ACC112 (cell line): Measurements from ENCODE around the gene ABCC11.
A peak's percentile ranks its signal among the peaks of the same experiment; 100 is the strongest.
"Not testable (repeated sequence)": the region's sequence is repeated elsewhere in the genome, so short reads cannot be mapped to it uniquely, and the experiment has no call there.

Source experiments
- H2AFZ ChIP-seq: fragments of 200-600 bp; sonication (generic); one replicate; pipeline ENCODE4 v1.6.0; 2017; ENCODE audit warnings: antibody characterized with exemption, low read length; ENCODE audit not compliant: unreplicated experiment
- H3K27ac ChIP-seq: fragments of 200-600 bp; sonication (generic); 2 replicates; pipeline ENCODE4 v1.5.1; 2014; ENCODE audit warnings: low read depth, mild to moderate bottlenecking, antibody characterized with exemption, low read length, moderate library complexity
- H3K27me3 ChIP-seq: fragments of 200-600 bp; sonication (generic); 2 replicates; pipeline ENCODE4 v1.6.1; 2014; ENCODE audit warnings: mild to moderate bottlenecking, antibody characterized with exemption, low read length, moderate library complexity, mixed read lengths; ENCODE audit not compliant: insufficient read depth
- H3K36me3 ChIP-seq: fragments of 200-600 bp; sonication (generic); 2 replicates; pipeline ENCODE4 v1.6.1; 2016; ENCODE audit warnings: mild to moderate bottlenecking, antibody characterized with exemption, low read length, moderate library complexity, mixed read lengths; ENCODE audit not compliant: insufficient read depth
- H3K4me1 ChIP-seq: fragments of 200-600 bp; sonication (generic); one replicate; pipeline ENCODE4 v1.6.1; 2016; ENCODE audit warnings: low read length, mixed read lengths; ENCODE audit not compliant: insufficient read depth, unreplicated experiment, control insufficient read depth
- H3K4me3 ChIP-seq: fragments of 200-600 bp; sonication (generic); 2 replicates; pipeline ENCODE4 v1.5.1; 2014; ENCODE audit warnings: mild to moderate bottlenecking, low read depth, low read length
- H3K79me2 ChIP-seq: fragments of 200-600 bp; sonication (generic); one replicate; pipeline ENCODE4 v1.6.0; 2016; ENCODE audit warnings: low read length; ENCODE audit not compliant: control insufficient read depth, unreplicated experiment, insufficient read depth

Gene ABCC11

DNA sequence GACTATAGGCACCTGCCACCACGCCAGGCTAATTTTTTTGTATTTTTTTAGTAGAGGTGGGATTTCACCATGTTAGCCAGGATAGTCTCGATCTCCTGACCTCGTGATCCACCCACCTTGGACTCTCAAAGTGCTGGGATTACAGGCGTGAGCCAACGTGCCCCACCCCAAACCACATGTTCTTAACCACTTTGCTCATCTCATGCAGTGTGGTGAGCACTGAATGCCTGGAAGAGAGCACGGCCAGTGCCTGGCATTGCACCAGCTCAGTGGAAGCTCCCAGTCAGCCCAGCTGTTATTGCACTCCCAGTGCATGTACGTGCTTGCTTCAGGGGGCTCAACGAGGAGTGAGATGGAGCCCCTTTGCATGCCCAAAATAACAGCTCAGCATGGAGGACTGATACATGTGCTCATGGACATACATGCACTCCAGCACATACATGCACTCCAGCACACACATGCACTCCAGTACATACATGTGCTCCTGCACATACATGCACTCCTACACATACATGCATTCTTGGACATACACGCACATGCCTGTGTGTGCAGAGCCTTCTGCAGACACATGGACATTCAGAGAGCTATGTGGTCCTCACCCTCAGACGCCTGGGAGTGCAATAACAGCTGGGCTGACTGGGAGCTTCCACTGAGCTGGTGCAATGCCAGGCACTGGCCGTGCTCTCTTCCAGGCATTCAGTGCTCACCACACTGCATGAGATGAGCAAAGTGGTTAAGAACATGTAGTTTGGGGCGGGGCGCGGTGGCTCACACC is 65.4 kb downstream of the ABCC11 start:
- H3K4me1 ChIP-seq, H3K79me2 ChIP-seq, H3K36me3 ChIP-seq, H3K27ac ChIP-seq, H2AFZ ChIP-seq, H3K4me3 ChIP-seq: not testable (repeated sequence)
- H3K27me3 ChIP-seq = peaks cover 17% of the 10 kb centered on the region

DNA sequence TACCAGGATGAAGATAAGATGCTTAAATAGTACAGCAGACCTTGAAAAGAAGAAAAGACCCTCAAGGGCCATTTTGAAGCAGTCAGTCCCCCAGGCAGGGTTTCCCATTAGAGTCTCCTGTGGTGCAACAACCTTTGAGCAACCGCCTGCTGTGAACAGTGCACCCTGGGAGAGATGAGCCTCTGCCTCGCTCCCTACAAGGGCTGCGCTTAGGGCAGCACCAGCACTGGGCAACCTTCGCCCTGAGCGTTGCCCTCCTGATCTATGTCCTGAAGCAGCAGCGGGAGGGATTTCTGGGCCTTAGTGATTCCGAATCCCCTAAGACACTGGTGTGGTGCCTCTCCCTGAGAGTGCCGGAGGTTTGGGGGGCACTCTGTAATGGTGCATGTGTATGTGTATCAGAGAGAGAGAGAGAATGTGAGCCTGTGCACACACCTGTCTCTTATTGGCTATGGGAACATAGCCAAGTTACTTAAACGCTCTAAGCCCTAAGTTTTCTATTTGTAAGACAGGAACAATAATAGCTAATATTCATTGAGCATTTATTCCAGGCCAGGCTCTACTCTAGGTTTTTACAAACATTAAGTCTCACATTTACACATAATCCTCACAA is 66.4 kb downstream of the ABCC11 start:
- peaks cover 17% of the 10 kb centered on the region for H3K27me3 ChIP-seq
- H3K79me2 ChIP-seq = no peaks in the 10 kb centered on the region
- no peak overlapping the region for H2AFZ ChIP-seq
- H3K4me1 ChIP-seq = no peaks in the 10 kb centered on the region
- no peak overlapping the region for H3K4me3 ChIP-seq
- H3K27ac ChIP-seq = no peak overlapping the region
- H3K36me3 ChIP-seq = no peaks in the 10 kb centered on the region

DNA sequence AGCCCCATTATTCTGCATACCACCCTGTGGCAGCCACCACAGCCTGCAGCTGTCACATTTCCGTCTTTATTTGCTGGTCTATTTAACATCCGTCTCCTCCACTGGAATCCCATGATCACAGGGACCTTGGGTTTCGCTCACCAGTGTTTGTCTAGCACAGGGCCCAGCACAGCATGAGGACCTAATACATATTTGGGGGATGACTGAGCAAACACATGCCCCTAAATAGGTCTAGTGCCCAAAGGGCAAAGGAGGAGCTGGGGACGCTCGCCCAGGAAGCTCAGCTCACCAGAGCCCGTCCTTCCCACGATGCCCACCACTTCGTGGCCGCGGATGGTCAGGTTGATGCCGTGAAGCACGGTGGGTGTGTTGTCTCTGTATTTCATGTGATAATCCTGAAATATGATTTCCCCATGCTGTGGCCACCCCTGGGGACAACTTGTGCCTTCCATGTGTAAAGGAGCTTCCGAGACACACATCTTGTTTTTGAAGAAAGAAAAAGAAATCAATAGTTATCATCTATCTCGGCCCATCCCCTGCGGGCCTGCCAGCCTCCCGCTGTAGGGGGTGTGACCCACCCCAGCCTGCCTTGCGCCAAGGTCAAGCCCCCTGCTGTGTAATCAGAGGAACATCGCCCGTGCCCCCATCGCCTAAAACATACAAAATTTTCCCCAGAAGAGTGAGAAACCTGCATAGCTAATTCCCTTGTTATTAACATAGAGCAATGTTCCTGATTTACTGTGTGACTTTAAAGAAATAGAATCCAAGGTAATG is 70.5 kb downstream of the ABCC11 start:
- H2AFZ ChIP-seq = no peak overlapping the region
- peaks cover 22% of the 10 kb centered on the region for H3K27me3 ChIP-seq
- no peaks in the 10 kb centered on the region for H3K79me2 ChIP-seq
- no peak overlapping the region for H3K4me3 ChIP-seq
- H3K4me1 ChIP-seq = no peaks in the 10 kb centered on the region
- H3K27ac ChIP-seq = no peak overlapping the region
- no peaks in the 10 kb centered on the region for H3K36me3 ChIP-seq

DNA sequence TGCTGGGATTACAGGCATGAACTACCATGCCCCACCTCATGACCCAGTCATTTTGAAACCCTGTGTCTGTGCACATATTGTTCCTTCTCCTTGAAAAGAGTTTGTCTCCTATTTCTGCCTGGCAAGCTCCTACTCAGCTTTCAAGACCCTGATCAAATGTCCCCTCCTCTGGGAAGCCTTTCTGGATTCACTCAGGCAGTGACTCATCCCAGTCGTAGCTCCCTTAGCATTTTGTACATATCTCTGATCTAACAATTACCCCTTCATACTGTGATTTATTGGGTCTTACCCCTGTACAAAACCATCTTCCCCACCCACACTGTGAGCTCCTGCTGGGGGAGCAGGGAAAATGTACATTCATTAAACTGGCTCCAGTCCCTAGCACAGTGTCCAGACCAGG is 73.5 kb downstream of the ABCC11 start:
- Histone ChIP-seq H2AFZ (no peak overlapping the region), H3K27ac (no peak overlapping the region), H3K4me3 (no peak overlapping the region), H3K36me3 (no peaks in the 10 kb centered on the region), H3K79me2 (no peaks in the 10 kb centered on the region), H3K27me3 (peaks cover 15% of the 10 kb centered on the region), H3K4me1 (no peaks in the 10 kb centered on the region)

DNA sequence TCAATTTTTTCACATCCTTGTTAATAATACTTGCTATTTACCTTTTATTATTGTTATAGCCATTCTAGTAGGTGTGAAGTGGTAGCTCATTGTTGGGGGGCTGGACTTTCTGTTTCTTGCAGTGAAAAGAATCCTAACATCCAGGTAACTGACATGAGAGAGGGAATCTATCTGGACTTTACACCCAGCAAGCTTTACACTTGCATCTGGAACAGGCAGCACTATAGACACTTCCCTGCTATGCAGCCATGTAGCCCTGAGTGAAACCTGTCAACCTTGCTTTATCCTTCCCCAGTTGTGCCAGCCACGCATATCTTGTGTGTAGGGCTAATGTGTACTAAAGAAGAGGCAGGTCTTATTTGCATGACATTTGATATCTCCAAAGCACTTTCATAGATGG is 74.7 kb downstream of the ABCC11 start:
- Histone ChIP-seq H3K79me2 (no peaks in the 10 kb centered on the region), H2AFZ (no peak overlapping the region), H3K27ac (no peak overlapping the region), H3K36me3 (no peaks in the 10 kb centered on the region), H3K4me1 (no peaks in the 10 kb centered on the region), H3K27me3 (peaks cover 9% of the 10 kb centered on the region), H3K4me3 (no peak overlapping the region)

DNA sequence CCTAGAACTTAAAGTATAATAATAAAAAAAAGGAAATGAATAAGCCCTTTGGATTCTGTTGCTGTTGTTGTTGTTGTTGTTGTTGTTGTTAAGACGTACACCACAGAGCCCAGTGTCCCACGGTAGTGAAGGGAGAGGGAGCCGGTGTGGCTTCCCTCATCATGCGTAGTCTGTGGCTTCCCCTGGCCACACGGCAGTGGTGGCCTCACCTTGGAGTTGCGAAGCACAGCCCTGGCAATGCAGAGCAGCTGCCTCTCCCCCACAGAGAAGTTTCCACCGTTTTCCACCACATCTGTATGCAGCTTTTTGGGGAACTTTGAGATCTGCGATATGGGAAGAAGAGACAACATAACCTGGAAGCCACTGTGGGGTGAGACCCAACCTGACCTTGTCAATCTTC is 77.4 kb downstream of the ABCC11 start:
- Histone ChIP-seq H3K4me3 (no peak overlapping the region), H3K36me3 (no peaks in the 10 kb centered on the region), H3K79me2 (no peaks in the 10 kb centered on the region), H3K27me3 (peaks cover 4% of the 10 kb centered on the region; the same call in 1 of the 2 replicates), H3K27ac (no peak overlapping the region), H2AFZ (no peak overlapping the region), H3K4me1 (peaks cover 8% of the 10 kb centered on the region)

DNA sequence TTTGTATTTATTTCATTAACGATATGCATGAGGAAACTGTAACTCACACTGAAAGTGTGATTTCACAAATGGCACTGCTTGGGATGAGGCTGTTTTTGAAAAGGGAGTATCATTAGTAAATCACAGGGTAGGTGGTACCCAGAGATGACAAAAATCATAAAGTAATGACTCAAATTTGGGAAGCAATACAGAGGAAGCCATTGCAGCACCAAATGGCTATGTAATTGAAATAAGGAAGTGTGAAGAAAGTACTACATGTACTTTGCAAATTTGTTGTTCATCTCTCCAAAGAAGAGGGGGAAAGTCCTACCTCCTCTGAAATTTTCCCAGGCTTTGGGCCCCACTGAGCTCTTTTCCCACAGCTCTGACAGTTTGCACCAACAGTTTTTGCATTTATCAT is 79.3 kb downstream of the ABCC11 start:
- no peak overlapping the region for H3K4me3 ChIP-seq
- H3K36me3 ChIP-seq = no peaks in the 10 kb centered on the region
- H3K27me3 ChIP-seq = peaks cover 4% of the 10 kb centered on the region; the same call in 1 of the 2 replicates
- H3K4me1 ChIP-seq = peaks cover 8% of the 10 kb centered on the region
- H3K79me2 ChIP-seq = no peaks in the 10 kb centered on the region
- no peak overlapping the region for H2AFZ ChIP-seq
- H3K27ac ChIP-seq = no peak overlapping the region

DNA sequence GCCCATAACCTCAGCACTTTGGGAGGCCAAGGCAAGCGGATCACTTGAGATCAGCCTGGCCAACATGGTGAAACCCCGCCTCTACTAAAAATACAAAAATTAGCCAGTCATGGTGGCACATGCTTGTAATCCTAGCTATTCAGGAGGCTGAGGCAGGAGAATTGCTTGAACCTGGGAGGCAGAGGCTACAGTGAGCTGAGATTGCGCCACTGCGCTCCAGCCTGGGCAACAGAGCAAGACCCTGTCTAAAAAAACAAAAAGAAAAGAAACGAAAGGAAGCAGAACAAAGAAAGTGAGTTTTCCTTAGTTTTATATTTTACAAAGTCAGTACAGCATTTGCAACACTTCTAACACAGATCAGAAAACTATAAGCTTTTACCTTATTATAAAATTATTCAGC is 80.7 kb downstream of the ABCC11 start:
- H3K4me1 ChIP-seq = peaks cover 16% of the 10 kb centered on the region
- not testable (repeated sequence) for H3K4me3 ChIP-seq, H3K79me2 ChIP-seq, H3K27ac ChIP-seq, H3K36me3 ChIP-seq, H3K27me3 ChIP-seq, H2AFZ ChIP-seq

DNA sequence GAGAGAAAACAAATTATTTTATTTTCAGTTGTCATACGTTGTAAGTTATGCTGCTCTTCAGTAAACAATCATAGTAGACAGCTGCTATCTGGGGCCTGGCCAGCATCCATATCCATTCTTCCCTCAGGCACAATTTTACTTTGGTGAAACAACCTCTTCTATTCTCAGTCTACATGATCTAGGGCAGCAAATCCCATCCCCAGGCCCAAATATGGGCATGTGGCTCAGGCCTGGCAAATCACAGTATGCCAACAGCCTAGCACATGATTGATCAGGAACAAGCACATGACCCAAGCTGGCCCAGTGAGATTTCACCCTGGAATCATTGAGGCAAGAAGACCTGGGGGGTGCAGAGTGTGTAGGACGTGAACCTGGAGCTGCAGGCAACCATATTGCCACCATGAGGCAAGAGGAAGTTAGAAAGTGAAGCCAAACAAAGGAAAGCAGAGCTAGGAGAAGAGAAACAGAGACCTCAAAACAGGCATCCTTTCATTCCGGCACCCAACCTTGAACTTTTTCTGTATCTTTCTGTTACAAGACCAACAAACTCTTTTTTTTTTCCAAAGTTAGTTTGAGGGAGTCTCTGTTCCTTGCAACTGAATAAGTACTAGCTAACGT is 81.3 kb downstream of the ABCC11 start:
- Histone ChIP-seq H3K27me3 (no peaks in the 10 kb centered on the region), H3K4me3 (no peak overlapping the region), H2AFZ (no peak overlapping the region), H3K4me1 (peaks cover 18% of the 10 kb centered on the region), H3K79me2 (no peaks in the 10 kb centered on the region), H3K27ac (no peak overlapping the region), H3K36me3 (no peaks in the 10 kb centered on the region)

DNA sequence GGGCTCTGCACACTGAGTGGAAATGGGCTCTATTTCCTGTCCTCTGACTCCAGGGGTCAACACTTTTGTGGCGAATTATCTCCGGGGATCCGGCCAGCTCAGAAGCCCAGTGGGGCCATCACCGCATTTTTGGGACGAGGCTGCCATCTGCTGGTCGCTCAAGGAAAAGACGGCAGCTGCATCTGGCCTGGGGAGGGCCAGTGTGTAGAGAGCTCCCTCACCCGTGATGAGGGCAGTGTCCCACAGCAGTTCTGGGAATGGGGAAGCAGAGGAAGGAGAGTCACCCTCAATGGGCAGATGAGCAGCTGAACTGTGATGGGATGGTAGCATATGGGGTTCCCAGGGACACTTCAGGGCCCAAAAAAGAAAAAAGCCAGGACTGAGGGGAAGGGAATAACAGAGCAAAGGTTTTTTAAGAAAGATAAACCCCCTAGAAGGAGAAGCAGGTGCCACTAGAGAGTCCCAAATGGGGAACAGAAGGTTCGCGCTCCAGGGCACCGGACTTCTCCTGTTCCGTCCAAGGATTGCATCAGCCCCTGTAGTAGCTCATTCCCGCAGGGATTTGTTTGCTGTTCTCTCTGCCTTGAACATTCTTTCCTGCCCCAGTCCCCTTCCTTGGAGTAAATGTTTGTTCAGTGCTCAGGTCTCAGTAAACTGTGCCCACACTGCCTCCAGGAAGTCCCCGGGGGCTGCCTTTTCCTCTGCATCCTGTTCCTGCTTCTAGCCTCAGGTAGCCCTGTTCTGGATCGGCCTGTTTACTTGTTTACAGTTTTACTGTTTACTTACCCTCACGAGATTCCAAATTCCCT is 82.2 kb downstream of the ABCC11 start:
- no peaks in the 10 kb centered on the region for H3K79me2 ChIP-seq
- H2AFZ ChIP-seq = peak overlapping the region; percentile 28
- no peak overlapping the region for H3K27ac ChIP-seq
- H3K4me3 ChIP-seq = no peak overlapping the region; the same call in 1 of the 2 replicates
- no peaks in the 10 kb centered on the region for H3K27me3 ChIP-seq
- no peaks in the 10 kb centered on the region for H3K36me3 ChIP-seq
- peaks cover 23% of the 10 kb centered on the region for H3K4me1 ChIP-seq
